Activated B cell treated with CpG ODN at 0.5 μM for 24 hours (primary cell): ENCODE measurements around the gene GPN2. TPM values are rescaled to one million over a fixed set of nuclear protein-coding genes. Genes with fewer than 3 reads are reported as not detected.
"Not testable (repeated sequence)": the region's sequence is repeated elsewhere in the genome, so short reads cannot be mapped to it uniquely, and the experiment has no call there.

Source experiments
- ATAC-seq: fragments of 200-7000 bp; cut with Tn5 transposase; one replicate; pipeline ENCODE4 v1.10.0; 2021; ENCODE audit warnings: low read depth, mild to moderate bottlenecking, moderate library complexity
- CTCF ChIA-PET: fragments of 350-600 bp; sonication (Branson Sonifier 250); formaldehyde crosslinking; loops from one replicate; lab custom pipeline; 2021; ENCODE audit warnings: antibody characterized with exemption; lab: Charles Lee
- POLR2A ChIA-PET: fragments of 350-600 bp; sonication (Branson Sonifier 250); formaldehyde crosslinking; loops from one replicate; lab custom pipeline; 2021; ENCODE audit warnings: antibody characterized with exemption; lab: Charles Lee
- DNase-seq: peaks from one replicate; pipeline ENCODE4 v3.0.0; 2022
- H3K27ac Mint-ChIP-seq: one replicate; pipeline ENCODE4 v1.8.0; 2020; ENCODE audit warnings: mixed read lengths
- H3K27me3 Mint-ChIP-seq: one replicate; pipeline ENCODE4 v1.8.0; 2021; ENCODE audit warnings: mixed read lengths
- H3K36me3 Mint-ChIP-seq: one replicate; pipeline ENCODE4 v1.8.0; 2021; ENCODE audit warnings: low read depth, mixed read lengths
- H3K4me1 Mint-ChIP-seq: one replicate; pipeline ENCODE4 v1.8.0; 2021; ENCODE audit warnings: mixed read lengths
- H3K4me3 Mint-ChIP-seq: one replicate; pipeline ENCODE4 v1.8.0; 2020; ENCODE audit warnings: mild to moderate bottlenecking, mixed read lengths
- H3K9me3 Mint-ChIP-seq: one replicate; pipeline ENCODE4 v1.8.0; 2020; ENCODE audit warnings: mixed read lengths
- CTCF ChIP-seq: fragments of 200-600 bp; IDR thresholded peaks from one replicate; pipeline ENCODE4 v1.8.0; 2022; ENCODE audit warnings: antibody characterized with exemption, mild to moderate bottlenecking
- intact Hi-C: fragments of 100-400 bp; cut with micrococcal nuclease; formaldehyde crosslinking; loops from one replicate; pipeline ENCODE4 v1.15.1; 2024
- total RNA-seq: library from RNA; stranded (reverse); gene quantifications from 2 replicates; pipeline ENCODE4 v1.2.3, GENCODE V29; 2022

The GPN2 gene
- total RNA-seq, 1 donor from 2014 or later = 48.6 TPM

GRCh38 chr1:26848941-26849774, 40.9 kb downstream of the GPN2 start:
- CTCF ChIA-PET = interaction anchor here (1.4 to 1.9 kb wide), 3 partner anchors 28 to 248 kb away, joined by 4 read pairs; no protein-coding TSS in a partner anchor
- no peak for ATAC-seq

DNA sequence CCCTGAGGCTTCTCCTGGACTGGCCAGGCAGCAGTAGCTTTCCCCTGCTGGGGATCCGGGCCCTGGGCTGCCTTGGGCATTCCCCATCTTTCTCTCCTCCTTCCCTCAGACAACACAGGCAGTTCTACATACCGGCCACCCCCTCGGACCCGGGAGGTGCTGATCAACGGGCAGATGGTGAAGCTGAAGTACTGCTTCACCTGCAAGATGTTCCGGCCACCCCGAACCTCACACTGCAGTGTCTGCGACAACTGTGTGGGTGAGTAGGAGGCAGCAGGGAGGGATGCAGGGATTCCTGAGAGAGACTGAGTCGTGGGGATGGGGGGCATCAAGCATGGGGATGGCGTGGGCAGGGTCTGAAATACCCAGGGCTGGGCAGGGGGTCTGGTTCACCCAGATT, 41.6 kb downstream of the GPN2 start:
- no peak for ATAC-seq
- Mint-ChIP-seq H3K36me3 (peaks cover 63% of the 10 kb centered on the region), H3K4me1 (no peaks in the 10 kb centered on the region), H3K27ac (no peak overlapping the region), H3K9me3 (no peaks in the 10 kb centered on the region), H3K27me3 (no peaks in the 10 kb centered on the region), H3K4me3 (no peak overlapping the region)
- POLR2A ChIA-PET = interaction anchor here (1.4 kb wide), 1 partner anchor 41 kb away, joined by 6 read pairs; the partner anchor contains the start of gene GPN2
- intact Hi-C loops = no loop called here
- DNase-seq = no peak
- CTCF ChIA-PET = interaction anchor here (1.4 kb wide), 1 partner anchor 38 kb away, joined by 4 read pairs; no protein-coding TSS in a partner anchor
- TF ChIP-seq CTCF = no peak

More at GRCh38 chr1:26848941-26849774, 40.9 kb downstream of the GPN2 start:
- TF ChIP-seq CTCF = no peak
- Mint-ChIP-seq H3K36me3 (peaks cover 67% of the 10 kb centered on the region), H3K9me3 (no peaks in the 10 kb centered on the region), H3K27me3 (no peaks in the 10 kb centered on the region), H3K4me3 (no peak overlapping the region), H3K4me1 (no peaks in the 10 kb centered on the region), H3K27ac (peak overlapping the region; percentile 41)
- intact Hi-C loops = no loop called here
- DNase-seq = no peak
- POLR2A ChIA-PET = interaction anchor here (0.6 to 1.4 kb wide), 3 partner anchors 16 to 186 kb away, joined by 3 to 6 read pairs (median 4); partner anchors contain the start of gene GPN2

DNA sequence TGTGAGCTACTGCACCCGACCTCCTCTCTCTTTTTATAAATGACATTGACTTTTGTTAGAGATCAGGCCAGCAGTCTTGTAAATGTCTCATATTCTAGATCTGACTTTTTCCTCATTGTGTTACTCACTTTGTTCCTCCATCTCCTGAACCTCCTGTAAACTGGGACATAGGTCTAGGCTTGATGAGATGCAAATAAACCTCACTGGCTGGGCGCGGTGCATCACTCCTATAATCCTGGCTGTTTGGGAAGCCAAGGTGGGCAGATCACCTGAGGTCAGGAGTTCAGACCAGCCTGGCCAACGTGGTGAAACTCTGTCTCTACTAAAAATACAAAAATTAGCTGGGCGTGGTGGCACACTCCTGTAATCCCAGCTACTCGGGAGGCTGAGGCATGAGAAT, 42.3 kb downstream of the GPN2 start:
- H3K4me1 Mint-ChIP-seq, ATAC-seq, H3K4me3 Mint-ChIP-seq, CTCF ChIA-PET, intact Hi-C loops, H3K27ac Mint-ChIP-seq, H3K27me3 Mint-ChIP-seq, POLR2A ChIA-PET, H3K9me3 Mint-ChIP-seq, DNase-seq: not testable (repeated sequence)
- H3K36me3 Mint-ChIP-seq = peaks cover 58% of the 10 kb centered on the region

DNA sequence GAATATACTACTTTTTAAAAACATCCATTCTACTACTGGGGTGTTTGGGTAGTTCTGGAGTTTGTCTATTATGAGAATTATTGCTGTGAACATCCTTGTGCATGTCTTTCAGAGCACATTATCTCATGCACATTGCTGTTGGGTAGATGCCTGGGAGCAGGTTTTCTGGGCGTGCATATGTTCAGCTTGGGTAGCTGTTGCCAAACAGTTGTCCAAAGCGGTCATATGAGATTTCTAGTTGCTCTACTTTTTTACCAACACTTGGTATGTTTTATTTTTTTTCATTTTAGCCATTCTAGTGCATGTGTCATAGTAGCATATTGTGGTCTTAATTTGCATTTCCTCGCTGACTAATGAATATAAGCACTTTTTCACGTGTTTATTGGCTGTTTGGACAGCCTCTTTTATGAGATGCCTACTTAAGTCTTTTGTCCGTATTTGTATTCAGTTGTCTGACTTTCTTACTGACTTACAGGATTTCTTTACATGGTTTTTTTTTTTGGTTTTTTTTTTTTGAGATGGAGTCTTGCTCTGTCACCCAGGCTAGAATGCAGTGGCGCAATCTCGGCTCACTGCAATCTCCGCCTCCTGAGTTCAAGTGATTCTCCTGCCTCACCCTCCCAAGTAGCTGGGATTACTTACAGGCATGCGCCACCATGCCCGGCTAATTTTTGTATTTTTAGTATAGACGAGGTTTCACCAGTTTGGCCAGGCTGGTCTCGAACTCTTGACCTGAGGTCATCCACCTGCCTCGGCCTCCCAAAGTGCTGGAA, 45.5 kb downstream of the GPN2 start:
- POLR2A ChIA-PET = no interaction called here
- peaks cover 4% of the 10 kb centered on the region for H3K4me1 Mint-ChIP-seq
- H3K27me3 Mint-ChIP-seq = no peaks in the 10 kb centered on the region
- no peak for DNase-seq
- ATAC-seq = no peak
- no peak overlapping the region for H3K4me3 Mint-ChIP-seq
- no peak for TF ChIP-seq CTCF
- H3K36me3 Mint-ChIP-seq = peaks cover 41% of the 10 kb centered on the region
- H3K9me3 Mint-ChIP-seq = no peaks in the 10 kb centered on the region
- CTCF ChIA-PET = no interaction called here
- intact Hi-C loops = no loop called here
- no peak overlapping the region for H3K27ac Mint-ChIP-seq

DNA sequence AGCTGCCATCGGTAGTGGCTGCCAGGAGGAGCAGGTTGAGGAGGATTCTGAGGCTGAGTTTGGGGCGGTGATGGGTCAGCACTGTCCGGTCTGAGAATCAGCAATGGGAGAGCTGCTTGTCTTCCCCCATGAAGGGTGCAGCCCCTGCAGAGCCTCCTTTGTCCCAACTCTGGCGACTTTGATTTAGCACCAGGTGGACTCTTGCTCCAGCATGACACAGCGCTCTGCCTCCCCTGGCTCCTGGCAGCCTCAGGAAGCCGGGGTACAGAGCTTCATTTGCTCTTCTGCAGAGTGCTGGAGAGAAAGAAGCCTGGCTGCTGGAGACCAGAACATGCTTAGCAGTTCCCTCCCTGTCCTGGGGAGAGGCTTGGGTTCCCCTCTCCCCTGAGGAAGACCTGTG, 50.3 kb downstream of the GPN2 start:
- Mint-ChIP-seq H3K4me3 (no peak overlapping the region), H3K9me3 (no peaks in the 10 kb centered on the region), H3K27ac (peak overlapping the region; percentile 91), H3K36me3 (peaks cover 41% of the 10 kb centered on the region), H3K4me1 (peaks cover 28% of the 10 kb centered on the region), H3K27me3 (no peaks in the 10 kb centered on the region)
- no peak for TF ChIP-seq CTCF
- ChIA-PET POLR2A (interaction anchor here (1.7 to 2.9 kb wide), 3 partner anchors 19 to 50 kb away, joined by 7 to 38 read pairs (median 14); partner anchors contain the start of gene GPN2), CTCF (interaction anchor here (0.8 to 2.6 kb wide), 3 partner anchors 19 to 51 kb away, joined by 3 to 17 read pairs (median 3); no protein-coding TSS in a partner anchor)
- DNase-seq (no peak), ATAC-seq (no peak)
- intact Hi-C loops = loop anchor here (1.0 to 2.0 kb wide), 4 partner anchors 11 to 25 kb away; no protein-coding TSS in a partner anchor
